Right cardiac atrium (tissue), 5 donors: Measurements from ENCODE around the gene CTPS2. TPM values are rescaled to one million over a fixed set of nuclear protein-coding genes. Genes with fewer than 3 reads are reported as not detected.

ENCODE experiments used
- ATAC-seq, 2 donors: fragments of 200-7000 bp; cut with Tn5 transposase; one replicate each; pipeline versions ENCODE4 v1.8.0 to v1.9.1; 2020; ENCODE audit warnings: moderate library complexity in 2 of 2, mild to moderate bottlenecking in 1 of 2
- DNase-seq, 3 donors: peaks; one replicate each; pipeline ENCODE4 v3.0.0-alpha.2; 2020
- H3K27ac ChIP-seq: one replicate; pipeline ENCODE4 v1.5.1; 2013; ENCODE audit warnings: mild to moderate bottlenecking, low read length, control low read depth, moderate library complexity
- H3K27me3 ChIP-seq: one replicate; pipeline ENCODE4 v1.6.1; 2013; ENCODE audit not compliant: control insufficient read depth, insufficient read depth
- H3K4me1 ChIP-seq: one replicate; pipeline ENCODE4 v1.6.1; 2013; ENCODE audit warnings: low read length; ENCODE audit not compliant: control insufficient read depth, insufficient read depth
- H3K4me3 ChIP-seq: one replicate; pipeline ENCODE4 v1.5.1; 2013; ENCODE audit warnings: low read length, control low read depth
- H3K9me3 ChIP-seq: one replicate; pipeline ENCODE4 v1.6.1; 2013; ENCODE audit warnings: low read length; ENCODE audit not compliant: control insufficient read depth
- WGBS: extraction: QIAGEN DNeasy Blood & Tissue Kit; methylation state at CpG from one replicate; pipeline ENCODE4 v1.1.7; 2013; 5-methylcytosine and 5-hydroxymethylcytosine counted together
- intact Hi-C, 4 donors: fragments of 100-400 bp; cut with DNase I; formaldehyde crosslinking; loops; one replicate each; pipeline versions ENCODE4 v1.11.0 to v1.14.0; 2022 to 2023
- microRNA-seq, 2 donors: library from miRNA; unstranded; fragments of <30 nt; microRNA quantifications; one replicate each; pipeline ENCODE4 v1.2.0, GENCODE V29; 2020 to 2021
- polyA plus RNA-seq: library from polyadenylated mRNA; stranded (reverse); fragments of 200-250 nt; gene quantifications from one replicate; pipeline ENCODE4 v1.2.3, GENCODE V29; 2013
- total RNA-seq, 4 donors: library from RNA; stranded (reverse); fragmentation: NEBNext Ultra II Directional; extraction: Animal tissue kit (Norgen Biotek cat#: 25700); gene quantifications; one replicate each; pipeline ENCODE4 v1.2.1, GENCODE V29; 2021
- donor health status: healthy with polysubstance abuse.
- donor health status: DM: no; HTN: yes; CAD: no.
- donor health status: DM: no; HTN: no; CAD: no.
- donor health status: DM: no; HTN: yes; CAD: no; lungs with severe emphysema.
- donor health status: DM: yes; HTN: yes; CAD: no.

CTPS2 gene
- total and polyA plus RNA-seq, 5 donors = 4.0 to 6.8 (median 6.1) TPM

- intact Hi-C loops = no loop called here
- Histone ChIP-seq H3K27me3 (no peaks in the 10 kb centered on the region), H3K9me3 (no peaks in the 10 kb centered on the region), H3K4me1 (no peaks in the 10 kb centered on the region), H3K27ac (no peak overlapping the region), H3K4me3 (no peak overlapping the region)
- no peak for ATAC-seq
- DNase-seq = no peak
- 96% methylated on average over 4 of the region's 4 CpGs for WGBS
These were observed 152.3 kb downstream of the CTPS2 start for GRCh38 chrX:16560173-16560572.

GRCh38 chrX:16559206-16559619, 153.3 kb downstream of the CTPS2 start:
- H3K27me3 ChIP-seq = no peaks in the 10 kb centered on the region
- no peak overlapping the region for H3K27ac ChIP-seq
- no peak overlapping the region for H3K4me3 ChIP-seq
- no peak for DNase-seq
- 87% methylated on average over 1 of the region's 1 CpG for WGBS
- intact Hi-C loops = no loop called here
- no peaks in the 10 kb centered on the region for H3K9me3 ChIP-seq
- no peak for ATAC-seq
- no peaks in the 10 kb centered on the region for H3K4me1 ChIP-seq

GRCh38 chrX:16558489-16558888, 154.0 kb downstream of the CTPS2 start:
- intact Hi-C loops = no loop called here
- no peak for DNase-seq
- WGBS = 86% methylated on average over 6 of the region's 6 CpGs

GRCh38 chrX:16552546-16552945, 159.9 kb downstream of the CTPS2 start:
- H3K4me1 ChIP-seq = no peaks in the 10 kb centered on the region
- ATAC-seq = no peak
- H3K27me3 ChIP-seq = no peaks in the 10 kb centered on the region
- no peak overlapping the region for H3K27ac ChIP-seq
- no peak for DNase-seq
- H3K4me3 ChIP-seq = no peak overlapping the region
- no peaks in the 10 kb centered on the region for H3K9me3 ChIP-seq
- intact Hi-C loops = no loop called here
- 95% methylated on average over 3 of the region's 3 CpGs for WGBS

More at GRCh38 chrX:16558489-16558888, 154.0 kb downstream of the CTPS2 start:
- H3K4me3 ChIP-seq = no peak overlapping the region
- H3K27me3 ChIP-seq = no peaks in the 10 kb centered on the region
- ATAC-seq = no peak
- no peaks in the 10 kb centered on the region for H3K4me1 ChIP-seq
- H3K9me3 ChIP-seq = no peaks in the 10 kb centered on the region
- H3K27ac ChIP-seq = no peak overlapping the region

GRCh38 chrX:16547644-16548043, 164.8 kb downstream of the CTPS2 start:
- intact Hi-C loops = no loop called here
- Histone ChIP-seq H3K4me1 (no peaks in the 10 kb centered on the region), H3K27me3 (no peaks in the 10 kb centered on the region), H3K27ac (no peak overlapping the region), H3K4me3 (no peak overlapping the region), H3K9me3 (no peaks in the 10 kb centered on the region)
- 80% methylated on average over 1 of the region's 1 CpG for WGBS
- ATAC-seq (no peak), DNase-seq (no peak)

- 80% methylated on average over 3 of the region's 3 CpGs for WGBS
These were observed 167.5 kb downstream of the CTPS2 start for GRCh38 chrX:16544969-16545368.

More at GRCh38 chrX:16544969-16545368, 167.5 kb downstream of the CTPS2 start:
- Histone ChIP-seq H3K4me3 (no peak overlapping the region), H3K4me1 (no peaks in the 10 kb centered on the region), H3K9me3 (no peaks in the 10 kb centered on the region), H3K27me3 (no peaks in the 10 kb centered on the region), H3K27ac (no peak overlapping the region)
- no peak for DNase-seq
- intact Hi-C loops = no loop called here
- no peak for ATAC-seq

Small RNAs within 50 kb of the gene (microRNA-seq; reads per million reads assigned to microRNA genes)
- 0 reads per million in 2 donors for gene MIR548AM

Other genes starting within 250 kb of the CTPS2 start
- not detected for gene S100G, start 62.5 kb downstream of the CTPS2 start, total RNA-seq
- not detected for gene S100G, start 62.5 kb downstream of the CTPS2 start, polyA plus RNA-seq
- 10 to 100 TPM; 16.3 to 24.9 (median 17.3) TPM for gene SYAP1, start 6.9 kb upstream of the CTPS2 start, total RNA-seq
- 11.4 TPM for gene SYAP1, start 6.9 kb upstream of the CTPS2 start, polyA plus RNA-seq
- gene TXLNG, start 73.8 kb upstream of the CTPS2 start, total RNA-seq = 1 to 10 TPM; 5.9 to 8.0 (median 7.1) TPM
- 4.6 TPM for gene TXLNG, start 73.8 kb upstream of the CTPS2 start, polyA plus RNA-seq
- gene RBBP7, start 157.7 kb upstream of the CTPS2 start, total RNA-seq = 10 to 100 TPM; 86.9 to 99.3 (median 92.3) TPM
- gene RBBP7, start 157.7 kb upstream of the CTPS2 start, polyA plus RNA-seq = 118 TPM
- gene REPS2, start 234.0 kb upstream of the CTPS2 start, total RNA-seq = 10 to 100 TPM in 2 of 4 donors, 1 to 10 TPM in 2; 8.1 to 10.4 (median 9.5) TPM
- gene REPS2, start 234.0 kb upstream of the CTPS2 start, polyA plus RNA-seq = 3.4 TPM